HCT116 (cell line): Measurements from ENCODE around the gene CHRM3. TPM values are rescaled to one million over a fixed set of nuclear protein-coding genes. Genes with fewer than 3 reads are reported as not detected.

Experiments
- ATAC-seq: fragments of 200-7000 bp; cut with Tn5 transposase; 2 replicates; pipeline ENCODE4 v1.9.1; 2020; ENCODE audit warnings: mild to moderate bottlenecking, moderate library complexity
- BruUV-seq: library from RNA; stranded (reverse); fragments of 400-500 nt; replicated peaks from 2 replicates; lab custom pipeline; 2021; lab: Mats Ljungman, UMichigan
- CTCF ChIA-PET: fragments of 300-600 bp; sonication (Branson Sonifier 250); formaldehyde crosslinking; loops from one replicate; lab custom pipeline; 2021; ENCODE audit warnings: antibody characterized with exemption; lab: Charles Lee
- POLR2A ChIA-PET: fragments of 300-600, 350-600 bp; sonication (Branson Sonifier 250); formaldehyde crosslinking; loops from one replicate; lab custom pipeline; 2021; ENCODE audit warnings: antibody characterized with exemption; lab: Charles Lee
- RAD21 ChIA-PET, 2 experiments: fragments of 300-600 bp; sonication (Branson Sonifier 250); formaldehyde crosslinking; loops; one replicate each; lab custom pipeline; 2023; ENCODE audit warnings: low total read pairs in 2 of 2; ENCODE audit not compliant: uncharacterized antibody in 2 of 2, unreplicated experiment in 2 of 2, low non-redundant PET in 1 of 2; lab: Charles Lee
- DNase-seq: peaks from one replicate; pipeline ENCODE4 v3.0.0-alpha.2; 2010; ENCODE audit warnings: low read depth, low spot score
- H2AFZ ChIP-seq: fragments of 200-600 bp; shearing (Covaris generic), sonication (generic); 2 replicates; pipeline ENCODE4 v1.6.1; 2017; ENCODE audit warnings: low read depth, mixed run types, mixed read lengths, antibody characterized with exemption, low read length; ENCODE audit not compliant: poor library complexity, severe bottlenecking
- H3K27ac ChIP-seq: 2 replicates; pipeline ENCODE4 v1.5.1; 2012; ENCODE audit warnings: low read depth, low read length
- H3K27me3 ChIP-seq: fragments of 200-600 bp; sonication (generic); 2 replicates; pipeline ENCODE4 v1.6.1; 2016; ENCODE audit warnings: mixed run types, low read length, mixed read lengths; ENCODE audit not compliant: insufficient read depth
- H3K36me3 ChIP-seq, 2 experiments: fragments of 200-500 bp in 1 of 2; fragments of 200-600 bp in 1 of 2; sonication (Bioruptor generic) in 1 of 2; sonication (generic) in 1 of 2; 2 replicates each; pipeline versions ENCODE4 v1.5.1 to v1.6.1; 2014 to 2016; ENCODE audit warnings: low read length in 2 of 2, inconsistent platforms in 1 of 2, mixed read lengths in 1 of 2, mixed run types in 1 of 2; ENCODE audit not compliant: insufficient read depth in 2 of 2, control insufficient read depth in 1 of 2
- H3K4me1 ChIP-seq, 2 experiments: fragments of 200-600 bp in 1 of 2; sonication (generic) in 1 of 2; 2 replicates each; pipeline versions ENCODE4 v1.5.1 to v1.6.1; 2012 to 2017; ENCODE audit warnings: low read length in 2 of 2, inconsistent platforms in 1 of 2, mild to moderate bottlenecking in 1 of 2, mixed read lengths in 1 of 2, mixed run types in 1 of 2, moderate library complexity in 1 of 2; ENCODE audit not compliant: insufficient read depth in 2 of 2, control insufficient read depth in 1 of 2
- H3K4me2 ChIP-seq: fragments of 200-600 bp; sonication (generic); 2 replicates; pipeline ENCODE4 v1.6.1; 2017; ENCODE audit warnings: mixed run types, low read length, mixed read lengths
- H3K4me3 ChIP-seq, 2 experiments: fragments of 200-600 bp in 1 of 2; sonication (generic) in 1 of 2; replicated peaks in 1 of 2; 2 replicates each; pipeline ENCODE4 v1.5.1; 2011 to 2016; ENCODE audit warnings: low read length in 2 of 2, control low read depth in 1 of 2, low read depth in 1 of 2, mild to moderate bottlenecking in 1 of 2, mixed read lengths in 1 of 2, mixed run types in 1 of 2
- H3K79me2 ChIP-seq: fragments of 200-600 bp; sonication (generic); 2 replicates; pipeline ENCODE4 v1.6.1; 2017; ENCODE audit warnings: mild to moderate bottlenecking, mixed run types, low read length, moderate library complexity, mixed read lengths; ENCODE audit not compliant: insufficient read depth
- H3K9ac ChIP-seq: fragments of 200-600 bp; sonication (generic); 2 replicates; pipeline ENCODE4 v1.6.1; 2016; ENCODE audit warnings: low read length, mixed read lengths
- H3K9me2 ChIP-seq: fragments of 200-600 bp; sonication (generic), shearing (Covaris generic); 2 replicates; pipeline ENCODE4 v1.6.1; 2017; ENCODE audit warnings: mixed run types, mild to moderate bottlenecking, moderate library complexity; ENCODE audit not compliant: insufficient read depth
- H3K9me3 ChIP-seq, 2 experiments: fragments of 200-500 bp in 1 of 2; fragments of 200-600 bp in 1 of 2; sonication (Bioruptor generic) in 1 of 2; sonication (generic) in 1 of 2; 2 replicates each; pipeline ENCODE4 v1.6.1; 2014 to 2017; ENCODE audit warnings: low read length in 2 of 2, mixed read lengths in 2 of 2, inconsistent platforms in 1 of 2, low read depth in 1 of 2, mild to moderate bottlenecking in 1 of 2, mixed run types in 1 of 2, moderate library complexity in 1 of 2; ENCODE audit not compliant: control insufficient read depth in 1 of 2, insufficient read depth in 1 of 2
- H4K20me1 ChIP-seq: fragments of 200-600 bp; sonication (generic), shearing (Covaris generic); 2 replicates; pipeline ENCODE4 v1.6.1; 2017; ENCODE audit warnings: mixed run types, mild to moderate bottlenecking, moderate library complexity; ENCODE audit not compliant: insufficient read depth
- ATF3 ChIP-seq: IDR thresholded peaks from 2 replicates; pipeline ENCODE4 v1.6.1; 2012
- CTCF ChIP-seq, 3 experiments: fragments of 200-600 bp in 1 of 3; sonication (generic) in 1 of 3; IDR thresholded peaks in 2 of 3; conservative IDR thresholded peaks in 1 of 3; 2 replicates each; pipeline ENCODE4 v1.5.1; 2012 to 2017; ENCODE audit warnings: low read depth in 2 of 3, low read length in 2 of 3, antibody characterized with exemption in 1 of 3, borderline replicate concordance in 1 of 3, control low read depth in 1 of 3, mild to moderate bottlenecking in 1 of 3, mixed read lengths in 1 of 3, mixed run types in 1 of 3, moderate library complexity in 1 of 3; ENCODE audit not compliant: insufficient read depth in 1 of 3
- EGR1 ChIP-seq: IDR thresholded peaks from 2 replicates; pipeline ENCODE4 v1.6.1; 2012; ENCODE audit warnings: low read depth
- ELF1 ChIP-seq: IDR thresholded peaks from 2 replicates; pipeline ENCODE4 v1.6.1; 2012; ENCODE audit warnings: low read depth, borderline replicate concordance
- FOSL1 ChIP-seq: IDR thresholded peaks from 2 replicates; pipeline ENCODE4 v1.6.1; 2012; ENCODE audit warnings: low read depth
- JUND ChIP-seq: IDR thresholded peaks from 2 replicates; pipeline ENCODE4 v1.6.1; 2012
- MAX ChIP-seq: IDR thresholded peaks from 2 replicates; pipeline ENCODE4 v1.6.1; 2012
- POLR2AphosphoS5 ChIP-seq: IDR thresholded peaks from 2 replicates; pipeline ENCODE4 v1.6.1; 2011; ENCODE audit warnings: mild to moderate bottlenecking, low read depth, low read length, moderate library complexity
- RAD21 ChIP-seq: IDR thresholded peaks from 2 replicates; pipeline ENCODE4 v1.6.1; 2012; ENCODE audit warnings: low read depth, mild to moderate bottlenecking
- ZFX ChIP-seq: fragments of 450-650 bp; IDR thresholded peaks from 2 replicates; pipeline ENCODE4 v1.6.1; 2017
- intact Hi-C: fragments of 100-400 bp; cut with micrococcal nuclease; formaldehyde crosslinking; loops from 2 replicates; pipeline ENCODE4 v1.10.0; 2022
- total RNA-seq: library from RNA; stranded (reverse); gene quantifications from one replicate; pipeline ENCODE4 v1.2.1, GENCODE V29; 2021; ENCODE audit not compliant: unreplicated experiment

Gene CHRM3
- total RNA-seq, 1 experiment from 2014 or later = 0.15 TPM

- no peak for DNase-seq
- H3K9ac ChIP-seq = no peak overlapping the region
- H3K36me3 ChIP-seq = no peaks in the 10 kb centered on the region
- peaks cover 8 to 11% of the 10 kb centered on the region in 2 experiments; a peak in 3 of 4 replicates for H3K9me3 ChIP-seq
- no peak overlapping the region for H3K27ac ChIP-seq
- no peak overlapping the region for H3K4me3 ChIP-seq
- no peaks in the 10 kb centered on the region for H3K27me3 ChIP-seq
- H3K79me2 ChIP-seq = no peaks in the 10 kb centered on the region
- ChIA-PET RAD21 (no interaction called here), CTCF (no interaction called here), POLR2A (no interaction called here)
- no peaks in the 10 kb centered on the region for H3K9me2 ChIP-seq
- no peaks in the 10 kb centered on the region for H4K20me1 ChIP-seq
- no peaks in the 10 kb centered on the region for H3K4me1 ChIP-seq
- no peak overlapping the region for H2AFZ ChIP-seq
- BruUV-seq = no TSS peak
- ATAC-seq = no peak
- TF ChIP-seq ATF3 = no peak
- no peak for TF ChIP-seq ELF1
- no peak for TF ChIP-seq JUND
- H3K4me2 ChIP-seq = no peak overlapping the region
- intact Hi-C loops = no loop called here
Measured at GRCh38 chr1:239361403-239361802, 25.0 kb upstream of the CHRM3 start.

- peaks cover 17 to 22% of the 10 kb centered on the region in 2 experiments; a peak in 3 of 4 replicates for H3K9me3 ChIP-seq
- H3K27ac ChIP-seq = no peak overlapping the region
- ChIA-PET CTCF (no interaction called here), RAD21 (no interaction called here), POLR2A (no interaction called here)
- ATAC-seq = no peak
- intact Hi-C loops = no loop called here
- H3K79me2 ChIP-seq = no peaks in the 10 kb centered on the region
- no peaks in the 10 kb centered on the region for H3K9me2 ChIP-seq
- H3K4me3 ChIP-seq = no peak overlapping the region
- no peak for TF ChIP-seq FOSL1
- TF ChIP-seq MAX = no peak
- no peak for TF ChIP-seq ZFX
- TF ChIP-seq CTCF (IDR thresholded peaks at IDR 0.05 in 2 of 3, conservative IDR thresholded peaks at IDR 0.05 in 1 of 3; ENCODE audit: borderline replicate concordance in 1 of 3, insufficient read depth in 1 of 3, low read depth in 2 of 3, low read length in 2 of 3) = no peak
- no peak for TF ChIP-seq POLR2AphosphoS5
- no peak for TF ChIP-seq RAD21
- TF ChIP-seq EGR1 = no peak
- no peak overlapping the region for H3K9ac ChIP-seq
- no peaks in the 10 kb centered on the region for H3K27me3 ChIP-seq
- H3K36me3 ChIP-seq = no peaks in the 10 kb centered on the region
- H4K20me1 ChIP-seq = no peaks in the 10 kb centered on the region
- no peaks in the 10 kb centered on the region for H3K4me1 ChIP-seq
- H2AFZ ChIP-seq = no peak overlapping the region
- no TSS peak for BruUV-seq
- no peak overlapping the region for H3K4me2 ChIP-seq
- DNase-seq = no peak
Measured at GRCh38 chr1:239363930-239364329, 22.4 kb upstream of the CHRM3 start.
